Urinary bladder (tissue), 4 donors: ENCODE measurements around the gene PWWP2B. TPM values are rescaled to one million over a fixed set of nuclear protein-coding genes. Genes with fewer than 3 reads are reported as not detected.

Experiments
- DNase-seq: peaks from one replicate; pipeline ENCODE4 v3.0.0-alpha.2; 2015; ENCODE audit errors: extremely low spot score
- H3K27ac ChIP-seq: one replicate; pipeline ENCODE4 v1.5.1; 2013; ENCODE audit warnings: low read depth, mild to moderate bottlenecking, moderate library complexity
- H3K36me3 ChIP-seq: one replicate; pipeline ENCODE4 v1.6.1; 2013; ENCODE audit warnings: mild to moderate bottlenecking, moderate library complexity; ENCODE audit not compliant: insufficient read depth
- H3K4me1 ChIP-seq: one replicate; pipeline ENCODE4 v1.6.1; 2013; ENCODE audit warnings: mild to moderate bottlenecking, moderate library complexity; ENCODE audit not compliant: insufficient read depth
- H3K4me3 ChIP-seq: one replicate; pipeline ENCODE4 v1.5.1; 2013; ENCODE audit warnings: low read depth, low read length
- WGBS: extraction: QIAGEN DNeasy Blood & Tissue Kit; methylation state at CpG from one replicate; pipeline ENCODE4 v1.1.7; 2013; 5-methylcytosine and 5-hydroxymethylcytosine counted together
- polyA plus RNA-seq: library from polyadenylated mRNA; stranded (reverse); fragments of 200-250 nt; gene quantifications from one replicate; pipeline ENCODE4 v1.2.3, GENCODE V29; 2013
- total RNA-seq: library from RNA; depleted of rRNA; stranded (reverse); fragments of >200 nt; gene quantifications from one replicate; pipeline ENCODE4 v1.2.3, GENCODE V29; 2014
- donor health status: healthy with polysubstance abuse.
- donor health status: healthy.

Gene PWWP2B
- total and polyA plus RNA-seq, 2 donors, result 6.8 to 16.6 TPM

DNA sequence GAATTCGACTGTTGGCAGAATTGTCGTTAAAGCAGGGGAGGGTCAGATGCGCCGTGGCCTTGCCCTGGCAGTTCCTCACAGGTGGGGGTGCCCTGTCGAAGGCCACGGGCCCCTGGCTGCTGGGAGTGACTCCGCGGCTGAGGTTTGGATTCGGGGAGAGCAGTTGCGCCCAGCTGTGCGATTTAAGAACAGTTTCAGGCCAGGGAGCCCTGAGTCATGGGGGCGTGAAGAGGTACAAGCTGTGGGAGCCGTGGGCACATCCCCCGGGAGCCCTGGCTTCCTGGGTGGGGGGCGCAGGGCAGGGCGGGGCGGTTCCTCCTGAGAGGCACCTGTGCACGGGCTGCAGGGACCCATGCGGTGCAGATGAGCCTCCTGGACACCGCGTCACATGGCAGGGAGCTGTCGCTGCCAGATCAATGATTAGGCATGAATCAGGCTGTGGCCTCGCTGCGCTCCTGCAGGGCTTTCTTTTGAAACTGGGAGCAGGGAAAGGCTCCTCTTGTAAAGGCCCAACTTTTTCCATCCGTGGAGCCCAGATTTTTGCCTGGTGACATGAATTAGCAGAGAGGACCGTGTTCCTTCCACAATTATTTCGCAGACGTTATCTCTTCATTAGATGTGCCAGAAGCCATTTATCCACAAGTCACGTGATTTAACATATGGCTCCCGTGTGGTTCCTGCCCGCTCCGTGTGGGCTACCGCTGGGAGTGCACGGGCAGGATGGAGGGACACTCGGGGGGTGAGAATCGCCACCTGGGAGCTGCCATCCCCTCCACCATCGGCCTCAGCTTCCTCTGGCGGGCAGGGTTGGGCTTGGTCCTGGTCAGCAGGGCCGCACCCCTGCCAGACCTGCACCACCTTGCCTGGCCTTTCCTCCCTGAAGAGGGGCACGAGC is 918 bp downstream of the PWWP2B start:
- H3K36me3 ChIP-seq, result no peaks in the 10 kb centered on the region
- peak overlapping the region; percentile 84 for H3K27ac ChIP-seq
- 25% methylated on average over 40 of the region's 40 CpGs for WGBS
- no peaks in the 10 kb centered on the region for H3K4me1 ChIP-seq
- peak overlapping the region; percentile 73 for H3K4me3 ChIP-seq
- DNase-seq, result no peak

DNA sequence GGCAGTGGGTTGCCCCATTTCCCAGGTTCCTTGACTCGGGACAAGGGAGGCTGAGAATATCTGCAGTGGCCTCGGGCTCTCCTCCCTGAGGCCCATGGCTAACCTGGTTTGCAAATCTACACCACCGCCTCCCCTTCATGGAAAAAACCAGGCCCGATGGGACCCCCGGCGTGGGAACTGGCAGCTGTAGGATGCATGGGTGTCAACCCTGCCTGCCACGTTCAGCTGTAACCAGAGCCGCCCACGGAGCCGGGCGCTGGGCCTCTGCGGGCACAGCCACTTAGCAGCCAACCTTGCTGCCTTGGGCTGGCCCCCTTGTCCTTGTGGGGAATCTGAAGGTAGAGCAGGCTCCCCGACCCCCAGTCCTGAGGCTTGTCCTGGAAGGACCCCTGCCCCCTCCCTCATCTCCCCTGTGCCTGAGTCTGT is 1.6 kb downstream of the PWWP2B start:
- DNase-seq, result no peak
- peak overlapping the region; percentile 83 for H3K27ac ChIP-seq
- WGBS, result 86% methylated on average over 13 of the region's 13 CpGs
- H3K4me3 ChIP-seq, result no peak overlapping the region
- H3K36me3 ChIP-seq, result no peaks in the 10 kb centered on the region
- H3K4me1 ChIP-seq, result no peaks in the 10 kb centered on the region

- H3K4me1 ChIP-seq, result no peaks in the 10 kb centered on the region
- DNase-seq, result no peak
- peak overlapping the region; percentile 54 for H3K27ac ChIP-seq
- no peaks in the 10 kb centered on the region for H3K36me3 ChIP-seq
- H3K4me3 ChIP-seq, result no peak overlapping the region
- 91% methylated on average over 27 of the region's 27 CpGs for WGBS
These were observed 2.4 kb downstream of the PWWP2B start for GRCh38 chr10:132399117-132400035.

DNA sequence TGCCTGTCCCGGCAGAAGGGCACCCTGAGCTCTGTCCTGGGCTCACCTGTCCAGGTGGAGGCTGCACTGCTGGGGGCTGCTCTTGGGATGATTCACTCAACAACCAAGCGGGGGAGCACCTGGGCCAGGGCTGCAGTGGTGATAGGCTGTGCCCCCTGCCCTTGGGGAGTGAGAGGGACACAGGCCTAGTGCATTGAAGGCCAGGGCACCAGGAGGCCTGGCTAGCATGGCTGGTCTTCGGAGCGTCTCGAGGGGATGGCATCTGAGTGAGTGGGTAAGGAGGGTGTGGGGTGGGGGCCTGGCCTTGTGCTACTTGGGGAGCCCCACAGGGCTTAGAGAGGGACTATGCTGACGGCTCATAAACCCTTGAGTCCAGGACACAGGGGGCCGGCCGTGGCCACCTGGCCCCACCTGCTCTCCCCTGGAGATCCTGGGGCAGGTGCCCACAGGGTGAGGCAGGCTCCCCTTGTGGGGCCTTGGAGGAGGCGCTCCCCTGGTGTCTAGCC is 3.1 kb downstream of the PWWP2B start:
- Histone ChIP-seq H3K36me3 (peaks cover 2% of the 10 kb centered on the region), H3K4me1 (no peaks in the 10 kb centered on the region), H3K27ac (no peak overlapping the region), H3K4me3 (no peak overlapping the region)
- DNase-seq, result no peak
- 80% methylated on average over 9 of the region's 9 CpGs for WGBS

- no peak overlapping the region for H3K4me3 ChIP-seq
- WGBS, result 66% methylated on average over 17 of the region's 17 CpGs
- peak overlapping the region; percentile 86 for H3K27ac ChIP-seq
- DNase-seq, result no peak
- peaks cover 5% of the 10 kb centered on the region for H3K36me3 ChIP-seq
- H3K4me1 ChIP-seq, result no peaks in the 10 kb centered on the region
These were observed 3.6 kb downstream of the PWWP2B start for GRCh38 chr10:132400547-132401151.

DNA sequence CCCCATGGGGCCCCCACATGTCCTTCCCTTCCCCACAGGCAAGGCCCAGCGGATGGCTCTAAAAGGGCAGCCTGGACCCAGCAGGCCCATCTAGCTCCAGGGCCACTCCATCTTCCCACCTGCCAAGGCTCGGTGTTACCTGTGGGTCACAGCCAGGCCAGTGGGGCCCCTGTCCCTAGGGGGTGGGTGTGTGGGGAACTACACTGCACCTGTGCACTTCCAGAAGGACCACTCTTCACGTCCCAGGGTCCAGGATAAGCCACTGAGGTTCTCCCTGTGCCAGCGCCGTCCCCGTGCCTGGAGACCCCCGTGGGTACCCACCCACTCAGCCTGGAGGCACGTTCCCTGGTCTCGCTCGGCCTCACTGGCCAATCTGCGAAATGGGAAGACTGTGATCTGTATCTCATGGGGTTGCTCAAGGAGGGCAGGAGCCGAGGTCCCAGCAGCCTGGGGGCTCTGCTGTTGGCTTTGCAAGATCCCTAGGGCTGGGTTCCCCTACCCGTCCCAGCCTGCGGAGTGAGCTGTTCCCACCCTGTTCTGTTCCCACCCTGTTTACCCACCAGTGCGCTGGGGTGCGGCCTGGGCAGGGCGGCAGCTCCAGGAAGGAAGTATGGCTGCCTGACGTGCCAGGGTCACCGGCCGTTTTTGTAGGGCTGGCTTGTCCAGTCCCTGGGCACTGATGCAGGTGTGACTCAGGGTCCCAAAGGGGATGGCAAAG is 4.6 kb downstream of the PWWP2B start:
- no peak for DNase-seq
- no peak overlapping the region for H3K4me3 ChIP-seq
- no peaks in the 10 kb centered on the region for H3K4me1 ChIP-seq
- peaks cover 5% of the 10 kb centered on the region for H3K36me3 ChIP-seq
- WGBS, result 85% methylated on average over 20 of the region's 20 CpGs
- H3K27ac ChIP-seq, result peak overlapping the region; percentile 89

- no peak overlapping the region for H3K4me3 ChIP-seq
- H3K36me3 ChIP-seq, result peaks cover 5% of the 10 kb centered on the region
- DNase-seq, result no peak
- peak overlapping the region; percentile 89 for H3K27ac ChIP-seq
- no peaks in the 10 kb centered on the region for H3K4me1 ChIP-seq
- WGBS, result 88% methylated on average over 24 of the region's 24 CpGs
These were observed 5.8 kb downstream of the PWWP2B start for GRCh38 chr10:132402781-132403241.

- Histone ChIP-seq H3K36me3 (peaks cover 5% of the 10 kb centered on the region), H3K4me1 (no peaks in the 10 kb centered on the region), H3K27ac (peak overlapping the region; percentile 77), H3K4me3 (no peak overlapping the region)
- no peak for DNase-seq
- 89% methylated on average over 25 of the region's 25 CpGs for WGBS
These were observed 6.6 kb downstream of the PWWP2B start for GRCh38 chr10:132403511-132404168.

DNA sequence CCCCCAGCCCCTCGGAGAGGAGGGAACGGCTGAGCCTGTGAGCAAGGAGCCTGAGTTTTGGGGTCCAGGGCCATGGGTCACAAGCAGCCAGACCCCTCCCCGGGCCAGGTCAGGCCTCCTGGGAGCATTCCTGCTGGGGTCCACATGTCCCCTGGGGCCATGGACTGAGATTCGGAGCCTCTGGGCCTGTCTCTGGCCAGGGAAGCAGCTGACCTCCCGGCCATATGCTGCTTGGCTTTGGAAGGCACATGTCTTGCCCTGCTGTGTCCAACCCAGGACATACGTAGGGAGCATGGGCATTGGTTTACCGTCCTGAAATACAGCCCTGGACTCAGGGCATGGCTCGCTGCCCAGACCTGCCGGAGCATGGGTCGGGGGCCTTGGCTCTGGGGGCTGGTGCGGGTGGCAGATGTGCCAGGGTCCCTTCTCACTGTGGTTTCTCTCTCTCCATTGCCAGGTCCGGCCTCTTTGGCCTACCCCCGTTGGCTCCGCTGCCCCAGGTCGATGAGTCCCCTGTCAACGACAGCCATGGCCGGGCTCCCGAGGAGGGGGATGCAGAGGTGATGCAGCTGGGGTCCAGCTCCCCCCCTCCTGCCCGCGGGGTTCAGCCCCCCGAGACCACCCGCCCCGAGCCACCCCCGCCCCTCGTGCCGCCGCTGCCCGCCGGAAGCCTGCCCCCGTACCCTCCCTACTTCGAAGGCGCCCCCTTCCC is 7.3 kb downstream of the PWWP2B start:
- DNase-seq, result no peak
- no peaks in the 10 kb centered on the region for H3K4me1 ChIP-seq
- H3K36me3 ChIP-seq, result peaks cover 5% of the 10 kb centered on the region
- 90% methylated on average over 32 of the region's 32 CpGs for WGBS
- peak overlapping the region; percentile 77 for H3K27ac ChIP-seq
- H3K4me3 ChIP-seq, result no peak overlapping the region

DNA sequence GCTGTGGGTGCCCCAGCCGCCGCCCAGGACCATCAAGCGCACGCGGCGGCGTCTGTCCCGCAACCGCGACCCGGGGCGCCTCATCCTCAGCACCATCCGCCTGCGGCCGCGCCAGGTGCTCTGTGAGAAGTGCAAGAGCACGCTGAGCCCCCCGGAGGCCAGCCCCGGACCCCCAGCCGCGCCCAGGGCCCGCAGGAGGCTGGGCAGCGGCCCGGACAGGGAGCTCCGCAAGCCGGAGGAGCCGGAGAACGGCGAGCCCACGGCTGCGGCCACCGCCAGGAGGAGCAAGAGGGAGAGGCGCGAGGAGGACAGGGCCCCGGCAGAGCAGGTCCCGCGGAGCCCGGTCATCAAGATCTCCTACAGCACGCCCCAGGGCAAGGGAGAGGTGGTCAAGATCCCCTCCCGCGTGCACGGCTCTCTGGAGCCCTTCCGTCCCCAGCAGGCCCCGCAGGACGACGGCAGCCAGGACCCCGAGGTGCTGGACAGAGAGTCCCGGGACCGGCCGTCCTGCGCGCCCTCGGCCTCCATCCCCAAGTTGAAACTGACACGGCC is 8.0 kb downstream of the PWWP2B start:
- H3K4me1 ChIP-seq, result no peaks in the 10 kb centered on the region
- no peak for DNase-seq
- H3K36me3 ChIP-seq, result peaks cover 5% of the 10 kb centered on the region
- no peak overlapping the region for H3K27ac ChIP-seq
- no peak overlapping the region for H3K4me3 ChIP-seq
- 90% methylated on average over 54 of the region's 54 CpGs for WGBS

DNA sequence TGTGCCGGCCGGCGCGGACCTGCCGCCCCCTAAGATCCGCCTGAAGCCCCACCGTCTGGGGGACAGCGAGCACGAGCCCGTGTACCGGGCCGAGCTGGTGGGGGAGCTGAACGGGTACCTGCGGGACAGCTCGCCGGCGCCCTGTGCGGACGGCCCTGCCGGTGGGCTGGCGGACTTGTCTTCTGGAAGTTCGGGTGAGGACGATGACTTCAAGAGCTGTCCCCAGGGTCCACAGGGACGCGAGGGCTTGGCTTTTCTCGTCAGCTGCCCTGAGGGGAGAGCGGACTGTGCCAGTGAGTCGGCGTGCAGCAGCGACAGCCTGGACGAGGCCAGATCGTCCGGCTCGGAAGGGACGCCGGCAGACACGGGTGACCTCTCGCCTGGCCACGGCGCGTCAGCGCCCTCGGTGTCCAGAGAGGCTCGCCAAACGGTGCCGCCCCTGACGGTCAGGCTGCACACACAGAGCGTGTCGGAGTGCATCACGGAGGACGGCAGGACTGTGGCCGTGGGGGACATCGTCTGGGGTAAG is 8.5 kb downstream of the PWWP2B start:
- Histone ChIP-seq H3K27ac (no peak overlapping the region), H3K4me3 (no peak overlapping the region), H3K36me3 (peaks cover 5% of the 10 kb centered on the region), H3K4me1 (no peaks in the 10 kb centered on the region)
- 97% methylated on average over 53 of the region's 53 CpGs for WGBS
- no peak for DNase-seq
